Vagina (tissue), 2 donors: ENCODE data around the gene TNK1. TPM values are rescaled to one million over a fixed set of nuclear protein-coding genes. Genes with fewer than 3 reads are reported as not detected.
A peak's percentile ranks its signal among the peaks of the same experiment; 100 is the strongest.
"Not testable (repeated sequence)": the region's sequence is repeated elsewhere in the genome, so short reads cannot be mapped to it uniquely, and the experiment has no call there.

Source experiments
- DNase-seq, 2 donors: peaks; one replicate each; pipeline ENCODE4 v3.0.0-alpha.2; 2017; ENCODE audit errors: extremely low spot score in 2 of 2
- H3K27ac ChIP-seq: fragments of 200-600 bp; sonication (generic); one replicate; pipeline ENCODE4 v1.5.1; 2019
- H3K27me3 ChIP-seq: fragments of 200-600 bp; sonication (generic); one replicate; pipeline ENCODE4 v1.5.1; 2019
- H3K36me3 ChIP-seq, 2 donors: fragments of 200-600 bp; sonication (generic); one replicate each; pipeline ENCODE4 v1.5.1; 2017 to 2019
- H3K4me1 ChIP-seq: fragments of 200-600 bp; sonication (generic); one replicate; pipeline ENCODE4 v1.5.1; 2019
- H3K4me3 ChIP-seq, 2 donors: fragments of 200-600 bp; sonication (generic); 1 replicate in 1 of 2; 2 replicates in 1 of 2; pipeline ENCODE4 v1.5.1; 2016 to 2019
- H3K9me3 ChIP-seq: fragments of 200-600 bp; sonication (generic); one replicate; pipeline ENCODE4 v1.5.1; 2019
- CTCF ChIP-seq, 3 experiments: fragments of 450-650 bp in 2 of 3; fragments of 200-600 bp in 1 of 3; sonication (generic) in 1 of 3; IDR thresholded peaks; one replicate each; pipeline ENCODE4 v1.5.1; 2017 to 2019; ENCODE audit warnings: antibody characterized with exemption in 3 of 3, mild to moderate bottlenecking in 2 of 3, moderate library complexity in 2 of 3
- POLR2A ChIP-seq, 2 donors: fragments of 450-650 bp; IDR thresholded peaks; one replicate each; pipeline ENCODE4 v1.6.1; 2017; ENCODE audit warnings: antibody characterized with exemption in 2 of 2, mild to moderate bottlenecking in 2 of 2, moderate library complexity in 2 of 2
- POLR2AphosphoS5 ChIP-seq, 2 donors: sonication (generic); formaldehyde crosslinking; IDR thresholded peaks; one replicate each; pipeline ENCODE4 v1.9.0; 2017; ENCODE audit warnings: antibody characterized with exemption in 2 of 2, mild to moderate bottlenecking in 2 of 2, low read depth in 1 of 2; ENCODE audit not compliant: insufficient read depth in 1 of 2
- intact Hi-C: fragments of 100-400 bp; cut with DNase I; formaldehyde crosslinking; loops from one replicate; pipeline ENCODE4 v1.15.1; 2023
- total RNA-seq: library from RNA; depleted of rRNA; stranded (reverse); fragments of >200 nt; gene quantifications from one replicate; pipeline ENCODE4 v1.2.3, GENCODE V29; 2016

The TNK1 gene
- total RNA-seq, result 10.1 TPM

- intact Hi-C loops, result no loop called here
- peak within 1 kb of the TSS; percentile 59 for H3K27ac ChIP-seq
- H3K9me3 ChIP-seq, result no peaks in the 10 kb centered on the region
- H3K4me1 ChIP-seq, result peaks cover 39% of the 10 kb centered on the region
- no peaks in the 10 kb centered on the region for H3K27me3 ChIP-seq
- no peak for DNase-seq
- peak within 1 kb of the TSS; percentile 57 to 61 for H3K4me3 ChIP-seq
- TF ChIP-seq POLR2AphosphoS5 (IDR thresholded peaks at IDR 0.05; ENCODE audit: insufficient read depth in 1 of 2, low read depth in 1 of 2) (peak in 1 of 2 donors; percentile 84), CTCF (IDR thresholded peaks at IDR 0.05) (no peak), POLR2A (IDR thresholded peaks at IDR 0.05) (peak in 1 of 2 donors; percentile 61)
- H3K36me3 ChIP-seq, result no peaks in the 10 kb centered on the region
These were observed at the start of gene TNK1 for GRCh38 chr17:7380855-7381683. TSS of gene TNK1 (plus strand) at chr17:7381089. CDS start at chr17:7382927, 1,838 bp downstream.

- TF ChIP-seq POLR2A (IDR thresholded peaks at IDR 0.05) (no peak), POLR2AphosphoS5 (IDR thresholded peaks at IDR 0.05; ENCODE audit: insufficient read depth in 1 of 2, low read depth in 1 of 2) (no peak), CTCF (IDR thresholded peaks at IDR 0.05) (no peak)
- no peaks in the 10 kb centered on the region for H3K36me3 ChIP-seq
- H3K4me1 ChIP-seq, result peaks cover 22% of the 10 kb centered on the region
- H3K9me3 ChIP-seq, result no peaks in the 10 kb centered on the region
- intact Hi-C loops, result no loop called here
- H3K27ac ChIP-seq, result no peak overlapping the region
- DNase-seq, result no peak
- H3K4me3 ChIP-seq, result no peak overlapping the region
- H3K27me3 ChIP-seq, result no peaks in the 10 kb centered on the region
These were observed 48.8 kb upstream of the TNK1 start for GRCh38 chr17:7332111-7332510.

DNA sequence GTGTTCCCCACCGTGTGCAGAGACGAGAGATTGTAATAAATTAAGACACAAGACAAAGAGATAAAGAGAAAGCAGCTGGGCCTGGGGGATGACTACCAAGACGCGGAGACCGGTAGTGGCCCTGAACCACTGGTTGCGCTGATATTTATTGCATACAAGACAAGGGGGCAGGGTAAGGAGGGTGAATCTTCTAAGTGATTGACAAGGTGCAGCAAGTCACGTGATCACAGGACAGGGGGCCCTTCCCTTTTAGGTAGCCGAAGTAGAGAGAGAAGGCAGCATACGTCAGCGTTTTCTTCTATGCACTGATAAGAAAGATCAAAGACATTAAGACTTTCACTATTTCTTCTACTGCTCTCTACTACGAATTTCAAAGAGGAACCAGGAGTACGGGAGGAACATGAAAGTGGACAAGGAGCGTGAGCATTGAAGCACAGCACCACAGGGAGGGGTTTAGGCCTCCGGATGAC is 48.3 kb upstream of the TNK1 start:
- intact Hi-C loops, H3K4me3 ChIP-seq, H3K9me3 ChIP-seq, H3K27me3 ChIP-seq, H3K27ac ChIP-seq, DNase-seq, H3K36me3 ChIP-seq: not testable (repeated sequence)
- peaks cover 20% of the 10 kb centered on the region for H3K4me1 ChIP-seq

DNA sequence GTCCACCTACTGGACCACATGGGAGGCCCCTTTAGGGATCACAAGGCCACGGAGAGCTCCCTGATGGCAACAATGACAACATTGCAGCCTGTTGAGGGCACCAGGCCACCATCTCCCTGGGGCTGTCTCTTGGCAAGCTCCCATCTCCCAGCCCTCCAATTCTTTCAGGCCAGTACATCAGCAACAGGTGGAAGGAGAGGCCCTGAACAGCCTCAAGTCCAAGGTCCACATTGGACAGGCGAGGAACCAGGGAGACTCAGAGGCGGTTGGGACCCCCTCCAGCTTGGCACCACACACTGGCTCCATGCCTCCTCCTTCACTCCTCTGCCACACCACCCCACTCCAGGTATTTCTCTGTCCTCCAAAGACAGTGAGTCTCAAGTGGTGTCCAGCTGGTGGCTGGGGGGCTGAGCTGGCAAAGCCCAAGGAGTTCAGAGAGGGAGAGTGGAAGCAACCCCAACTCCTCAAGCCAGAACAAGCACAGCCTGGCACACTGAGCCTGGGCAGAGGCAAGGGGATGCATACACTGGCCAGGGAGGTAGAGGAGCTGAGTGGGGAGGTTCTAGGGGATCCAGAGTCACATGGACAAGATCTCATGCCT is 45.9 kb upstream of the TNK1 start:
- intact Hi-C loops, result no loop called here
- DNase-seq, result no peak
- TF ChIP-seq CTCF (IDR thresholded peaks at IDR 0.05), result no peak
- no peak for TF ChIP-seq POLR2AphosphoS5 (IDR thresholded peaks at IDR 0.05; ENCODE audit: insufficient read depth in 1 of 2, low read depth in 1 of 2)
- no peak for TF ChIP-seq POLR2A (IDR thresholded peaks at IDR 0.05)

DNA sequence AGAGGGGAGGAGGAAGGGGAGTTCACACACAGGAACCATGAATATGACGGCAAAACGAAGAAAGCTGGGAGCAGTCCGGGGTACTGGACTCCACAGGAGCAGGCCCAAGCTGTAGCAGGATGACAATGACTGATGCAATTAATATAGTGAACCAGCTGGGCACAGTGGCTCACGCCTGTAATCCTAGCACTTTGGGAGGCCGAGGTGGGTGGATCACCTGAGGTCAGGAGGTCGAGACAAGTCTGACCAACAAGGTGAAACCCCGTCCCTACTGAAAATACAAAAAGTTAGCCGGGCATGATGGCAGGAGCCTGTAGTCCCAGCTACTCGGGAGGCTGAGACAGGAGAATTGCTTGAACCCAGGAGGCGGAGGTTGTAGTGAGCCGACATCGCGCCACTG is 45.1 kb upstream of the TNK1 start:
- H3K4me1 ChIP-seq, H3K27ac ChIP-seq, DNase-seq, H3K36me3 ChIP-seq, H3K9me3 ChIP-seq, H3K27me3 ChIP-seq, H3K4me3 ChIP-seq, intact Hi-C loops: not testable (repeated sequence)

More for the DNA sequence above, 45.9 kb upstream of the TNK1 start:
- Histone ChIP-seq H3K36me3 (no peaks in the 10 kb centered on the region), H3K4me1 (peaks cover 8% of the 10 kb centered on the region), H3K9me3 (no peaks in the 10 kb centered on the region), H3K4me3 (no peak overlapping the region), H3K27me3 (no peaks in the 10 kb centered on the region), H3K27ac (no peak overlapping the region)
